ENCODE measurements around the gene CCNI2.

Gene CCNI2

GRCh38 chr5:132754947-132755346 lies 7.7 kb downstream of the CCNI2 start:
- H3K4me3 ChIP-seq (replicated peaks; ENCODE audit: low read depth, low read length): no peak overlapping the region
- TF ChIP-seq CTCF (IDR thresholded peaks at IDR 0.05; ENCODE audit: low read length, missing control alignments): peak; percentile 28
- peak; percentile 50 for DNase-seq (ENCODE audit: low read depth)

GRCh38 chr5:132756542-132756941 lies 9.3 kb downstream of the CCNI2 start:
- TF ChIP-seq CTCF (IDR thresholded peaks at IDR 0.05; ENCODE audit: low read length, missing control alignments): no peak
- DNase-seq (ENCODE audit: low read depth): no peak
- H3K4me3 ChIP-seq (replicated peaks; ENCODE audit: low read depth, low read length): no peak overlapping the region

- H3K4me3 ChIP-seq (replicated peaks; ENCODE audit: low read depth, low read length): no peak overlapping the region
- no peak for DNase-seq (ENCODE audit: low read depth)
- no peak for TF ChIP-seq CTCF (IDR thresholded peaks at IDR 0.05; ENCODE audit: low read length, missing control alignments)
Observed at GRCh38 chr5:132758451-132758850, 11.2 kb downstream of the CCNI2 start.

GRCh38 chr5:132759114-132760048 lies 12.2 kb downstream of the CCNI2 start:
- DNase-seq (ENCODE audit: low read depth): no peak
- no peak for TF ChIP-seq CTCF (IDR thresholded peaks at IDR 0.05; ENCODE audit: low read length, missing control alignments)
- H3K4me3 ChIP-seq (replicated peaks; ENCODE audit: low read depth, low read length): no peak overlapping the region

- no peak for DNase-seq (ENCODE audit: low read depth)
Observed at GRCh38 chr5:132760049-132760420, 12.8 kb downstream of the CCNI2 start.

GRCh38 chr5:132760601-132761317 lies 13.5 kb downstream of the CCNI2 start:
- H3K4me3 ChIP-seq (replicated peaks; ENCODE audit: low read depth, low read length): no peak overlapping the region
- DNase-seq (ENCODE audit: low read depth): no peak
- TF ChIP-seq CTCF (IDR thresholded peaks at IDR 0.05; ENCODE audit: low read length, missing control alignments): no peak

More at GRCh38 chr5:132760049-132760420, 12.8 kb downstream of the CCNI2 start:
- H3K4me3 ChIP-seq (replicated peaks; ENCODE audit: low read depth, low read length): no peak overlapping the region
- no peak for TF ChIP-seq CTCF (IDR thresholded peaks at IDR 0.05; ENCODE audit: low read length, missing control alignments)

All from fibroblast of pulmonary artery (primary cell).